ENCODE results near the gene CACNA2D3. TPM values are rescaled to one million over a fixed set of nuclear protein-coding genes. Genes with fewer than 3 reads are reported as not detected.

CACNA2D3 gene
- polyA plus RNA-seq, 1 donor from 2014 or later, result 26.2 TPM

DNA sequence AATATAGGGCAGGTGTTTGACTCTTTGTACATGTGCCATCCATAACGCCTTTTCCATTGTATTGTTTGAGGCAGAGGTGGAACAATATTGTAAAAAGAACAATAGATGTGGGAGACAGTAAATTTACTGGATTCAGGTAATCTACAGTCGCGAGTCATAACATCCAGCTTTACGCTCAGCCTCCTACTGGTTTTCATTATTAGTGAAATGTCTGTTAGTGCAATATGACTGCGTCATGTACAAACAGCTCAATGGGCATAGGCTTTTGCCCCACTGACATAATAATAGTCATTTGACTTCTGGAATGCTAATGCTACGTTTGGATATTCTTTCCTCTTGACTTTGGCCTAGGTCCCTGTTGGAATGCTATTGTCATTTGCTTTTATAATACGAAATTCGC is 9.5 kb downstream of the CACNA2D3 start:
- H3K4me2 ChIP-seq (ENCODE audit: low read length), result no peak overlapping the region
- H3K27ac ChIP-seq (ENCODE audit: low read length), result no peak overlapping the region
- no peaks in the 10 kb centered on the region for H3K79me2 ChIP-seq (replicated peaks; ENCODE audit: insufficient read depth, low read length)
- H3K9me3 ChIP-seq (ENCODE audit: low read length), result no peaks in the 10 kb centered on the region
- H3K36me3 ChIP-seq (ENCODE audit: insufficient read depth, low read length), result no peaks in the 10 kb centered on the region
- no peak overlapping the region for H3K9ac ChIP-seq (ENCODE audit: low read length)
- TF ChIP-seq POLR2AphosphoS5 (IDR thresholded peaks at IDR 0.05) (peak; percentile 66), RAD21 (conservative IDR thresholded peaks at IDR 0.05) (no peak)
- no peaks in the 10 kb centered on the region for H3K27me3 ChIP-seq (ENCODE audit: insufficient read depth, low read depth, low read length)
- no peak overlapping the region for H2AFZ ChIP-seq (ENCODE audit: low read depth, low read length)
- H3K9me2 ChIP-seq (ENCODE audit: insufficient read depth, low read length), result no peaks in the 10 kb centered on the region
- H3F3A ChIP-seq (ENCODE audit: insufficient read depth, low read length, poor library complexity, severe bottlenecking), result no peaks in the 10 kb centered on the region
- H4K20me1 ChIP-seq (ENCODE audit: insufficient read depth), result no peaks in the 10 kb centered on the region
- H3K4me3 ChIP-seq (ENCODE audit: low read length), result no peak overlapping the region

DNA sequence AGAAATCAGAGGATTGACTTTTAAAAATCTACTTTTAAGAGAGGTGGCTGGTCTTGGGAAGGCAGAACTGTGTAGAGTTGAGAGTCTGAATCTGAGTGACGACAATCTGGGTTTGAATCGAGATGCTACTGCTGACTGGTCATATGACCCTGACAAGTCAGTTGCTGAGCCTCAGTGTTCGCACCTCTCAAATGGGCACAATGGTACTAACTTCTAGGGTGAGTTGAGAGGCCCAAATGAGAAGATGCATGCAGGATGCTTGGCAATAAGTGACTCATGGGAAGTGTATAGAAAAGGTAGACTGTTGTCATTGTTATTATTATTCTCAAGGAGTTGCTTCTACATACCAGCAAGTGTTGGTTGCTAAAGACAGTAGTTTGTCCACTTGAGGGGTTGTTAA is 10.3 kb downstream of the CACNA2D3 start:
- H4K20me1 ChIP-seq (ENCODE audit: insufficient read depth), result no peaks in the 10 kb centered on the region
- H3K9me2 ChIP-seq (ENCODE audit: insufficient read depth, low read length), result no peaks in the 10 kb centered on the region
- no peak overlapping the region for H3K9ac ChIP-seq (ENCODE audit: low read length)
- no peaks in the 10 kb centered on the region for H3K27me3 ChIP-seq (ENCODE audit: insufficient read depth, low read depth, low read length)
- H3K4me2 ChIP-seq (ENCODE audit: low read length), result no peak overlapping the region
- no peaks in the 10 kb centered on the region for H3F3A ChIP-seq (ENCODE audit: insufficient read depth, low read length, poor library complexity, severe bottlenecking)
- H3K9me3 ChIP-seq (ENCODE audit: low read length), result no peaks in the 10 kb centered on the region
- H2AFZ ChIP-seq (ENCODE audit: low read depth, low read length), result no peak overlapping the region
- H3K4me3 ChIP-seq (ENCODE audit: low read length), result no peak overlapping the region
- no peaks in the 10 kb centered on the region for H3K36me3 ChIP-seq (ENCODE audit: insufficient read depth, low read length)
- no peaks in the 10 kb centered on the region for H3K79me2 ChIP-seq (replicated peaks; ENCODE audit: insufficient read depth, low read length)
- TF ChIP-seq, protein P1, sequence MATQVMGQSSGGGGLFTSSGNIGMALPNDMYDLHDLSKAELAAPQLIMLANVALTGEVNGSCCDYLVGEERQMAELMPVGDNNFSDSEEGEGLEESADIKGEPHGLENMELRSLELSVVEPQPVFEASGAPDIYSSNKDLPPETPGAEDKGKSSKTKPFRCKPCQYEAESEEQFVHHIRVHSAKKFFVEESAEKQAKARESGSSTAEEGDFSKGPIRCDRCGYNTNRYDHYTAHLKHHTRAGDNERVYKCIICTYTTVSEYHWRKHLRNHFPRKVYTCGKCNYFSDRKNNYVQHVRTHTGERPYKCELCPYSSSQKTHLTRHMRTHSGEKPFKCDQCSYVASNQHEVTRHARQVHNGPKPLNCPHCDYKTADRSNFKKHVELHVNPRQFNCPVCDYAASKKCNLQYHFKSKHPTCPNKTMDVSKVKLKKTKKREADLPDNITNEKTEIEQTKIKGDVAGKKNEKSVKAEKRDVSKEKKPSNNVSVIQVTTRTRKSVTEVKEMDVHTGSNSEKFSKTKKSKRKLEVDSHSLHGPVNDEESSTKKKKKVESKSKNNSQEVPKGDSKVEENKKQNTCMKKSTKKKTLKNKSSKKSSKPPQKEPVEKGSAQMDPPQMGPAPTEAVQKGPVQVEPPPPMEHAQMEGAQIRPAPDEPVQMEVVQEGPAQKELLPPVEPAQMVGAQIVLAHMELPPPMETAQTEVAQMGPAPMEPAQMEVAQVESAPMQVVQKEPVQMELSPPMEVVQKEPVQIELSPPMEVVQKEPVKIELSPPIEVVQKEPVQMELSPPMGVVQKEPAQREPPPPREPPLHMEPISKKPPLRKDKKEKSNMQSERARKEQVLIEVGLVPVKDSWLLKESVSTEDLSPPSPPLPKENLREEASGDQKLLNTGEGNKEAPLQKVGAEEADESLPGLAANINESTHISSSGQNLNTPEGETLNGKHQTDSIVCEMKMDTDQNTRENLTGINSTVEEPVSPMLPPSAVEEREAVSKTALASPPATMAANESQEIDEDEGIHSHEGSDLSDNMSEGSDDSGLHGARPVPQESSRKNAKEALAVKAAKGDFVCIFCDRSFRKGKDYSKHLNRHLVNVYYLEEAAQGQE (IDR thresholded peaks at IDR 0.05; ENCODE audit: borderline replicate concordance), result no peak
- TF ChIP-seq MXI1 (conservative IDR thresholded peaks at IDR 0.05; ENCODE audit: poor library complexity, severe bottlenecking), result no peak
- no peak for TF ChIP-seq RAD21 (conservative IDR thresholded peaks at IDR 0.05)
- no peak for TF ChIP-seq TAF1 (IDR thresholded peaks at IDR 0.05; ENCODE audit: low read depth)
- TF ChIP-seq SMC3 (conservative IDR thresholded peaks at IDR 0.05; ENCODE audit: poor library complexity), result no peak
- no peak for TF ChIP-seq EZH2 (IDR thresholded peaks at IDR 0.05; ENCODE audit: borderline replicate concordance, insufficient read depth, low read length, poor library complexity, severe bottlenecking)
- TF ChIP-seq EP300 (conservative IDR thresholded peaks at IDR 0.05; ENCODE audit: poor library complexity, severe bottlenecking), result no peak
- no peak for TF ChIP-seq POLR2AphosphoS5 (IDR thresholded peaks at IDR 0.05)
- TF ChIP-seq, protein P2, sequence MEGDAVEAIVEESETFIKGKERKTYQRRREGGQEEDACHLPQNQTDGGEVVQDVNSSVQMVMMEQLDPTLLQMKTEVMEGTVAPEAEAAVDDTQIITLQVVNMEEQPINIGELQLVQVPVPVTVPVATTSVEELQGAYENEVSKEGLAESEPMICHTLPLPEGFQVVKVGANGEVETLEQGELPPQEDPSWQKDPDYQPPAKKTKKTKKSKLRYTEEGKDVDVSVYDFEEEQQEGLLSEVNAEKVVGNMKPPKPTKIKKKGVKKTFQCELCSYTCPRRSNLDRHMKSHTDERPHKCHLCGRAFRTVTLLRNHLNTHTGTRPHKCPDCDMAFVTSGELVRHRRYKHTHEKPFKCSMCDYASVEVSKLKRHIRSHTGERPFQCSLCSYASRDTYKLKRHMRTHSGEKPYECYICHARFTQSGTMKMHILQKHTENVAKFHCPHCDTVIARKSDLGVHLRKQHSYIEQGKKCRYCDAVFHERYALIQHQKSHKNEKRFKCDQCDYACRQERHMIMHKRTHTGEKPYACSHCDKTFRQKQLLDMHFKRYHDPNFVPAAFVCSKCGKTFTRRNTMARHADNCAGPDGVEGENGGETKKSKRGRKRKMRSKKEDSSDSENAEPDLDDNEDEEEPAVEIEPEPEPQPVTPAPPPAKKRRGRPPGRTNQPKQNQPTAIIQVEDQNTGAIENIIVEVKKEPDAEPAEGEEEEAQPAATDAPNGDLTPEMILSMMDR (IDR thresholded peaks at IDR 0.05; ENCODE audit: poor library complexity, severe bottlenecking), result no peak
- H3K27ac ChIP-seq (ENCODE audit: low read length), result no peak overlapping the region

DNA sequence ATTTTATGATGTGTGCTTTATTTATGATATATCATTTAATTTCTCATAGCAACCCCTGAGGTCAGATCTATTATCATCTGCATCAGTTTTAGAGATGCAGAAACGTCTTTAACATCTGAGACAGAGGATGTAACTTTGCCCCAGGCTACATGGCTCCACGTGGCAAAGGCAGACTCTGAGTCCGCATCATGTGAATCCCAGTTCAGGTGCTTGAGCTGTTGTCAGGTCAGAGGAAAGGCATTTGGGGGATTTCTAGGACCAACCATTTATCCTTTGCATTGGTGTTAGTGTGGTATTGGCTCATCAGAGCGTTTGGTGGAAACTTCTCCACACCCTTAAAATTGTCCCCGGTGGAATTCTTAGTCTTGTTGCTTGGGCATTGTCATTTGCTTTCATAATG is 10.8 kb downstream of the CACNA2D3 start:
- no peak overlapping the region for H3K4me2 ChIP-seq (ENCODE audit: low read length)
- H3K9me3 ChIP-seq (ENCODE audit: low read length), result no peaks in the 10 kb centered on the region
- no peak overlapping the region for H3K4me3 ChIP-seq (ENCODE audit: low read length)
- H3K27ac ChIP-seq (ENCODE audit: low read length), result no peak overlapping the region
- no peaks in the 10 kb centered on the region for H3F3A ChIP-seq (ENCODE audit: insufficient read depth, low read length, poor library complexity, severe bottlenecking)
- TF ChIP-seq POLR2AphosphoS5 (IDR thresholded peaks at IDR 0.05), result no peak
- TF ChIP-seq EP300 (conservative IDR thresholded peaks at IDR 0.05; ENCODE audit: poor library complexity, severe bottlenecking), result no peak
- TF ChIP-seq SMC3 (conservative IDR thresholded peaks at IDR 0.05; ENCODE audit: poor library complexity), result no peak
- TF ChIP-seq, protein P2 (IDR thresholded peaks at IDR 0.05; ENCODE audit: poor library complexity, severe bottlenecking), result no peak
- TF ChIP-seq RAD21 (conservative IDR thresholded peaks at IDR 0.05), result no peak
- TF ChIP-seq TAF1 (IDR thresholded peaks at IDR 0.05; ENCODE audit: low read depth), result no peak
- TF ChIP-seq, protein P1 (IDR thresholded peaks at IDR 0.05; ENCODE audit: borderline replicate concordance), result no peak
- no peak for TF ChIP-seq EZH2 (IDR thresholded peaks at IDR 0.05; ENCODE audit: borderline replicate concordance, insufficient read depth, low read length, poor library complexity, severe bottlenecking)
- H3K36me3 ChIP-seq (ENCODE audit: insufficient read depth, low read length), result no peaks in the 10 kb centered on the region
- no peaks in the 10 kb centered on the region for H3K9me2 ChIP-seq (ENCODE audit: insufficient read depth, low read length)
- H3K27me3 ChIP-seq (ENCODE audit: insufficient read depth, low read depth, low read length), result no peaks in the 10 kb centered on the region
- no peaks in the 10 kb centered on the region for H4K20me1 ChIP-seq (ENCODE audit: insufficient read depth)
- no peaks in the 10 kb centered on the region for H3K79me2 ChIP-seq (replicated peaks; ENCODE audit: insufficient read depth, low read length)
- H2AFZ ChIP-seq (ENCODE audit: low read depth, low read length), result no peak overlapping the region
- no peak overlapping the region for H3K9ac ChIP-seq (ENCODE audit: low read length)

All from neural cell (in vitro differentiated cells).